Chondrocyte (in vitro differentiated cells): ENCODE measurements around the gene NT5DC4. TPM values are rescaled to one million over a fixed set of nuclear protein-coding genes. Genes with fewer than 3 reads are reported as not detected.

Source experiments
- DNase-seq: peaks from one replicate; pipeline ENCODE4 v3.0.0; 2021; ENCODE audit warnings: mixed read lengths, low spot score
- H3K27ac Mint-ChIP-seq: one replicate; pipeline ENCODE4 v1.8.0; 2021; ENCODE audit warnings: mild to moderate bottlenecking, moderate library complexity, mixed read lengths; ENCODE audit not compliant: unreplicated experiment
- H3K27me3 Mint-ChIP-seq: 2 replicates; pipeline ENCODE4 v1.8.0; 2021; ENCODE audit warnings: low read depth, mixed read lengths
- H3K36me3 Mint-ChIP-seq: 2 replicates; pipeline ENCODE4 v1.8.0; 2021; ENCODE audit warnings: low read depth, mixed read lengths
- H3K4me1 Mint-ChIP-seq: 2 replicates; pipeline ENCODE4 v1.8.0; 2021; ENCODE audit warnings: low read depth, mild to moderate bottlenecking, mixed read lengths
- H3K4me3 Mint-ChIP-seq: one replicate; pipeline ENCODE4 v1.8.0; 2021; ENCODE audit warnings: mild to moderate bottlenecking, moderate library complexity, mixed read lengths; ENCODE audit not compliant: unreplicated experiment
- H3K9me3 Mint-ChIP-seq: 2 replicates; pipeline ENCODE4 v1.8.0; 2021; ENCODE audit warnings: low read depth, mixed read lengths
- total RNA-seq: library from RNA; stranded (reverse); gene quantifications from 3 replicates; pipeline ENCODE4 v1.2.1, GENCODE V29; 2021
- TF ChIP-seq, protein P1 (sequence below): fragments of 200-600 bp; sonication (generic); IDR thresholded peaks from 2 replicates; pipeline ENCODE4 v1.5.0; 2021; ENCODE audit warnings: antibody characterized with exemption, mild to moderate bottlenecking, moderate library complexity

Gene NT5DC4
- total RNA-seq, 1 donor from 2014 or later: not detected

GRCh38 chr2:112692495-112692911 lies 28.3 kb upstream of the NT5DC4 start:
- no peak for DNase-seq
- peak overlapping the region; percentile 87 for H3K27ac Mint-ChIP-seq
- TF ChIP-seq, protein P1, sequence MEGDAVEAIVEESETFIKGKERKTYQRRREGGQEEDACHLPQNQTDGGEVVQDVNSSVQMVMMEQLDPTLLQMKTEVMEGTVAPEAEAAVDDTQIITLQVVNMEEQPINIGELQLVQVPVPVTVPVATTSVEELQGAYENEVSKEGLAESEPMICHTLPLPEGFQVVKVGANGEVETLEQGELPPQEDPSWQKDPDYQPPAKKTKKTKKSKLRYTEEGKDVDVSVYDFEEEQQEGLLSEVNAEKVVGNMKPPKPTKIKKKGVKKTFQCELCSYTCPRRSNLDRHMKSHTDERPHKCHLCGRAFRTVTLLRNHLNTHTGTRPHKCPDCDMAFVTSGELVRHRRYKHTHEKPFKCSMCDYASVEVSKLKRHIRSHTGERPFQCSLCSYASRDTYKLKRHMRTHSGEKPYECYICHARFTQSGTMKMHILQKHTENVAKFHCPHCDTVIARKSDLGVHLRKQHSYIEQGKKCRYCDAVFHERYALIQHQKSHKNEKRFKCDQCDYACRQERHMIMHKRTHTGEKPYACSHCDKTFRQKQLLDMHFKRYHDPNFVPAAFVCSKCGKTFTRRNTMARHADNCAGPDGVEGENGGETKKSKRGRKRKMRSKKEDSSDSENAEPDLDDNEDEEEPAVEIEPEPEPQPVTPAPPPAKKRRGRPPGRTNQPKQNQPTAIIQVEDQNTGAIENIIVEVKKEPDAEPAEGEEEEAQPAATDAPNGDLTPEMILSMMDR: no peak
- no peaks in the 10 kb centered on the region for H3K27me3 Mint-ChIP-seq
- H3K36me3 Mint-ChIP-seq: no peaks in the 10 kb centered on the region
- H3K4me1 Mint-ChIP-seq: peaks cover 20% of the 10 kb centered on the region
- H3K4me3 Mint-ChIP-seq: no peak overlapping the region
- no peaks in the 10 kb centered on the region for H3K9me3 Mint-ChIP-seq

DNA sequence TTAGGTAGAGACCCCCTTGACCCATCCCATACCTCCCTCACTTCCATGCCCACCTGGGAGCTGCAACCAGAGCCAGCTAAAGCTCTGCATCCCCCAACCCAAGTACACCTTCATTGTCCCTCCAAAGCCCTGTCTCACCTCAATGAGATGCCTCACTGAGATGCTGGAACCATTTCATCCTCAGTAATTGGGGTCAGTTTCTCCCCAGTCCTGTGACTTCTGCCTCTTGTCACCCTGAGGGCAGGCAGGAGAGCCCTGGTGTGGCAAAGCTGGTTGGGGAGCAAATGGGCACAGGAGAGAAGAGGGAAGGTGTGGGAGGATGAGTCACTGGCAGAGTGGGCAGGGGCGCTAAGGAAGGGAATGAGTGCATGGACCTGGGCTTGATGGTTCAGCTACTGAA lies 27.9 kb upstream of the NT5DC4 start:
- H3K36me3 Mint-ChIP-seq: no peaks in the 10 kb centered on the region
- peaks cover 20% of the 10 kb centered on the region for H3K4me1 Mint-ChIP-seq
- H3K4me3 Mint-ChIP-seq: no peak overlapping the region
- H3K27ac Mint-ChIP-seq: peak overlapping the region; percentile 87
- TF ChIP-seq, protein P1: no peak
- H3K9me3 Mint-ChIP-seq: no peaks in the 10 kb centered on the region
- no peak for DNase-seq
- H3K27me3 Mint-ChIP-seq: no peaks in the 10 kb centered on the region

DNA sequence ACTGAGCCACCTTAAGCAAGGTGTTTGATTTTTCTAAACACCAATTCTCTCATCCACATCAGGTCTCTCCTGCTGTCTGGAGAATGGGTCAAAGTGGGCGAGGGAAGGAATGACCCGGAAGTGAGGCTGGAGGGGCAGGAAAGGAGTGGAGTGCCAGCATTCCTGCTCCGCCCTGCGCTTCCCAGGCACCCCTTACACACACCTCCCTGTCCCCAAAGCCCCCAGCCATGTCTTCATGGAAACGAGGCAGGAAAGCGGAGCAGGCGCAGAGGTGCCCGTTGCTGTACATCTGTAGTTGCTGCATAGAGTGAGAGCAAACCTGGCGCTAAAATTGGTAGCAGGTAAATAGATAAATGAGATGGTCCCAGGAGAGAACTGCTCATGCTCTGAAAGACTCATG lies 27.2 kb upstream of the NT5DC4 start:
- no peak for DNase-seq
- Mint-ChIP-seq H3K27ac (no peak overlapping the region), H3K36me3 (no peaks in the 10 kb centered on the region), H3K4me3 (no peak overlapping the region), H3K4me1 (peaks cover 20% of the 10 kb centered on the region), H3K27me3 (no peaks in the 10 kb centered on the region), H3K9me3 (no peaks in the 10 kb centered on the region)
- TF ChIP-seq, protein P1: no peak

- no peaks in the 10 kb centered on the region for H3K27me3 Mint-ChIP-seq
- TF ChIP-seq, protein P1: no peak
- peaks cover 20% of the 10 kb centered on the region for H3K4me1 Mint-ChIP-seq
- no peak overlapping the region for H3K4me3 Mint-ChIP-seq
- no peaks in the 10 kb centered on the region for H3K9me3 Mint-ChIP-seq
- no peaks in the 10 kb centered on the region for H3K36me3 Mint-ChIP-seq
- no peak for DNase-seq
- H3K27ac Mint-ChIP-seq: no peak overlapping the region
Measured at GRCh38 chr2:112694182-112694581, 26.6 kb upstream of the NT5DC4 start.

DNA sequence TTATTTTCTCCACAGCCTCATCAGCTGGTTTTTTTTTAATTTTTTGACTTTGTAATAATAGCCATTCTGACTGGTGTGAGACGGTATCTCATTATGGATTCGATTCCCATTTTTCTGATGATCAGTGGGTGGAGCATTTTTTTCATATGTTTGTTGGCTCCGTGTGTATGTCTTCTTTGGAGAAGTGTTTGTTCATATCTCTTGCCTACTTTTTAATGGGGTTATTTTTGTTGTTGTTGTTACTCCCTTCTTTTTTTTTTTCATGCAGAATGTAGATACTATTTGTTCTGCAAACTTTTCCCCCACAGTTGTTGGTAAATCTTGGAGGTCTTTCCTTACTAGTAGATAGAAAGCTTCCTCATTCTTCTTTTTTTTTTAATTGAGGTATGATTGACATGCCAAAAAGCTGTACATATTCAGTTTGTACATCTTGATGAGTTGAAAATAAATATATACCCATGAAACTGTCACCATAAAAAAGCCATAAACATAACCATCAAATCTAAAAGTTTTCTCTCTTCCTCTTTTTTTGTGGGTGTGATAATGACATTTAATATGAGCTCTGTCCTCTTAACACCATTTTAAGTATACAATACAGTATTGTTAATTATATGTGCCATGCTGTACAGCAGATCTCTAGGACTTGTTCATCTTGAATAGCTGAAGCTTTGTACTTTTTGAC lies 21.8 kb upstream of the NT5DC4 start:
- TF ChIP-seq, protein P1: no peak
- no peak for DNase-seq
- no peak overlapping the region for H3K4me3 Mint-ChIP-seq

More for the DNA sequence above, 21.8 kb upstream of the NT5DC4 start:
- Mint-ChIP-seq H3K9me3 (no peaks in the 10 kb centered on the region), H3K27ac (no peak overlapping the region), H3K4me1 (no peaks in the 10 kb centered on the region), H3K36me3 (no peaks in the 10 kb centered on the region), H3K27me3 (no peaks in the 10 kb centered on the region)
